GM19455 (cell line): ENCODE results near the gene FILIP1.
"Not testable (repeated sequence)": the region's sequence is repeated elsewhere in the genome, so short reads cannot be mapped to it uniquely, and the experiment has no call there.

Experiments
- ATAC-seq: cut with Tn5 transposase; IDR thresholded peaks from one replicate; pipeline ENCODE4 v1.9.1; 2021; ENCODE audit not compliant: unreplicated experiment

The FILIP1 gene

DNA sequence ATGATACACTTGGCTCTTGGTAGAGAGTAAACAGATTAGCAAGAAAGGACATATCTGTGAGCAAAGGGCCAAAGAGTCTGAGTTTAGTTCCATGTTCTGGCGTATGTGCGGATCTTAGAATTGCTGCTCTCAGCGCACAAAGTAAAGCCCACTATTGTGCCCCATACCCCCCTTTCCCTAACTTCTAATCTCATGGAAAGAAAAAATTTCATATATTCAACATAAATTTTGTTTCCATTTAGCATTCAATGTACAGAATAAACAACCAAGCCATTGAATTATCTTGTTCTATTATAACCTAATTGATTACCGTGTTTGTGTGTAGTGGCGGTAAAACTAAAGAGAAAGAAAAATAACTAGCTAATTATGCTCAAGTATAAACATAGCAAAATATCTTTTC lies 30.5 kb downstream of the FILIP1 start:
- ATAC-seq, result no peak

DNA sequence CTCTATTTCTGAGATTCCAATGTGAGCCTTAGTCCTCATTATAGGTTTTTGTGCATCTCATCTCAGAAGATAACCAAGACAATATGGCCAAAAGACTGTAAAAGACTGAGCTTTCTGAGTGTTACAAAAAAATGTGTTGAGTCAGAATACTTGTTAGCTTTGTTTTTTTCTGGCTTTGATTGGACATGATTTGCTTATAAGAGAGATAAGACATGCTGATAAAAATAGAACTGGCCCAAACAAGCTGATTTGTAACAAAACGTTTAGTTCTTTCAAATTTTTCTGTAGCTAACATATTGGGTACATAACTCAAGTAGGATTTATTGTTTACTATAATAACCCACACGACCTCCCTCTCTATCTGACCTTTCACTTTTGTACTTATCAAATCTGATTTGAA lies 32.9 kb downstream of the FILIP1 start:
- ATAC-seq, result no peak

DNA sequence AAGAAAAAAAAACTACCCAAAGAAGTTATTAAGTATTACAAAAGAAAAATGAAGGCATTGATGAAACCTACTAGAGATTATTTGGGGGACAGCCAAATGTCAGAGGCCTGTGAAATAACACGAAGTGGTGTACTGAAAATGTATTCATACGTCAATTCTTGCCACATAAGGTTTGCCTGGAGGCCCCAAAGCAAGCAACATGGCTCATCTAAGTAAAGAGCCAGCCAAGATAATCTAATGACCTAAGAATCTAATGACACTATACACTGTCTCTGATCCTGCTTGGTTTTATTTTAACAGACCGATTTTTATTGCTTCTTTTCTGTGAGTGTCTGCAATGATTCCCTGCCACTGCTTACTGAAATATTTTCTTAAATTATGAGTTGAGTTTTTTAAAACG lies 34.7 kb downstream of the FILIP1 start:
- no peak for ATAC-seq

- ATAC-seq, result no peak
These were observed 42.7 kb downstream of the FILIP1 start for GRCh38 chr6:75450903-75451302.

DNA sequence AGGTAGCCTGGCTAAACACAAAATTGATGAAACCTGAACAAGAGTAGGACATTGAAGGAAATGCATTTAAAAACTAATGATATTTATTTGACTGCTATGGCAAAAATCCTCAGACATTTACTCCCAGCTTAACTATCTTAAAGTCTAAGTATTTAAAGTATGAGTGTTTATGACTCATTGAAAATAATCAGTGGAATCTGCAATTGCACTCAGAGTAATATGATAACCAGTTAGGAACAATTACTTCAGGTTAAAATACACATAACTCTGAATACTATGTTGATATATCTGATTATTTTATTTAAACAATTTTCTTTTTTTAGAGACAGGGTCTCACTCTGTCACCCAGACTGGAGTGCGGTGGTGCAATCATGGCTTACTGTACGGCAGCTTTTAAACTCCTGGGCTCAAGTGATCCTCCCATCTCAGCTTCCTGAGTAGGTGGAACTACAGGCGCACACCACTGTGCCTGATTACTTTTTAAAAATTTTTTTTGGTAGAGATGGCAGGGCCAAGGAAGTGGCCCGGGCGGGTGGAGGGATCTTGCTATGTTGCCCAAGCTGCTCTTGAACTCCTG lies 43.9 kb downstream of the FILIP1 start:
- ATAC-seq, result no peak

GRCh38 chr6:75446241-75446880 lies 47.2 kb downstream of the FILIP1 start:
- no peak for ATAC-seq

DNA sequence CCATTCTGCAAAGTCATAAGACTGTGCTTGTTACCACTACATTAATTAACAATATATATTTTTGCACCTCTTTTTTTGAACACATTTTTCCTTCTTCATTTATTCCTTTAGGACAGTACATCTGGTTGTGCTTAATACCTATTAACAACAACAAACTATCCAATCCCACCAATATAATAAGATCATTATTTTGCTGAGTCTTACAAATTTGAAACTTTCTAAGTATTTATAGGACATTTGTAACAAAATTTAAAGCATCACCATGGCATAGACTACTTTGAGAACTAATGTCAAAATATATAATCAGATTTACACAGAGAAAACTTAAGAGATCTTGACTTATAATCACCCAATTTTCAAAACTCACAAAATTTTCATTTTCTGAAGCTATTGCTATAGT lies 47.9 kb downstream of the FILIP1 start:
- no peak for ATAC-seq

DNA sequence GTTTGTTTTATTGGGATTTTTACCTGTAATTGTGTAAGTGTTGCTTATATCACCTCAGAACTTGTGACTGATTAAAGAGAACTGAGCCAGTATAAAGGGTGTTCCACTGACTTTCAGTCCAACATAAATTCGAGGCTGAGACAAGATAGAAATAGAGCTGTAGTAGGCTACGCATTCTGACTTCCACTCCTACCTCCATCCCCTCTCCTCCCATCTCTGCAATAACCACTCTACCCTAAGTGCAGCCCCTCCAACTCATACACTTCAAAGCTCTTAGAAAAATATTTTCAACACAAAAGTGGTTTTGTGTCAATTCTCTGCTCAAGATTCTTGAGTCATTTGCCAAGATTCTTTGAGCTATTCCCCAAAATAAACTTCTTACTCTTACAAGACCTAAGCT lies 48.7 kb downstream of the FILIP1 start:
- no peak for ATAC-seq

DNA sequence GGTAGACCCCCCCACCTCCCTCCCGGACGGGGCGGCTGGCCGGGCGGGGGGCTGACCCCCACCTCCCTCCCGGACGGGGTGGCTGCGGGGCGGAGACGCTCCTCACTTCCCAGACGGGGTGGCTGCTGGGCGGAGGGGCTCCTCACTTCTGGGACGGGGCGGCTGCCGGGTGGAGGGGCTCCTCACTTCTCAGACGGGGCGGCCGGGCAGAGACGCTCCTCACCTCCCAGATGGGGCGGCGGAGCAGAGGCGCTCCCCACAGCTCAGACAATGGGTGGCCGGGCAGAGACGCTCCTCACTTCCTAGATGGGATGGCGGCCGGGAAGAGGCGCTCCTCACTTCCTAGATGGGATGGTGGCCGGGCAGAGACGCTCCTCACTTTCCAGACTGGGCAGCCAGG lies 51.7 kb downstream of the FILIP1 start:
- not testable (repeated sequence) for ATAC-seq

DNA sequence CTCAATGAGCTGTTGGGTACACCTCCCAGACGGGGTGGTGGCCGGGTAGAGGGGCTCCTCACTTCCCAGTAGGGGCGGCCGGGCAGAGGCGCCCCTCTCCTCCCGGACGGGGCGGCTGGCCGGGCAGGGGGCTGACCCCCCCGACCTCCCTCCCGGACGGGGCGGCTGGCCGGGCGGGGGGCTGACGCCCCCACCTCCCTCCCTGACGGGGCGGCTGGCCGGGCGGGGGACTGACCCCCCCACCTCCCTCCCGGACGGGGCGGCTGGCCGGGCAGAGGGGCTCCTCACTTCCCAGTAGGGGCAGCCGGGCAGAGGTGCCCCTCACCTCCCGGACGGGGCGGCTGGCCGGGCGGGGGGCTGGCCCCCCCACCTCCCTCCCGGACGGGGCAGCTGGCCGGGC lies 52.1 kb downstream of the FILIP1 start:
- not testable (repeated sequence) for ATAC-seq

GRCh38 chr6:75438442-75439116 lies 55.0 kb downstream of the FILIP1 start:
- no peak for ATAC-seq

DNA sequence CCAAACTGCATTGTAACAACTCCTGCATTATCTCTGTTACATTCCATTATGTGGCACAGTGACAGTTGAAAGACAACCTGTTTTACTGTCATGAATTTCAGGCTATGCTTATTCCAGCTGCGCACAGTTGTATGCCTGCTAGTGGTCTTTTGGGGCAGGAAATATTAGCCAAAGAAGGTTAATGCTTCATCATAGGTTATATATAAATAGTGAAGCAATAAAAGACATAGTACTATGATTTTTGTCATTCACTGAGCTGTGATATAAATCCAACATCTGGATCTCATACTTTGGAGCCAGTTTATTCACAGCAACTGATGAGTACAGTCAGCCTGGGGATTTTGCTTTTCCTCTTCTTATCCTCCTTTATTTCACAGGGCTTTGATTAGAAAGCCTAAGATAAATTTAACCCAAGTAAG lies 55.6 kb downstream of the FILIP1 start:
- ATAC-seq, result no peak

DNA sequence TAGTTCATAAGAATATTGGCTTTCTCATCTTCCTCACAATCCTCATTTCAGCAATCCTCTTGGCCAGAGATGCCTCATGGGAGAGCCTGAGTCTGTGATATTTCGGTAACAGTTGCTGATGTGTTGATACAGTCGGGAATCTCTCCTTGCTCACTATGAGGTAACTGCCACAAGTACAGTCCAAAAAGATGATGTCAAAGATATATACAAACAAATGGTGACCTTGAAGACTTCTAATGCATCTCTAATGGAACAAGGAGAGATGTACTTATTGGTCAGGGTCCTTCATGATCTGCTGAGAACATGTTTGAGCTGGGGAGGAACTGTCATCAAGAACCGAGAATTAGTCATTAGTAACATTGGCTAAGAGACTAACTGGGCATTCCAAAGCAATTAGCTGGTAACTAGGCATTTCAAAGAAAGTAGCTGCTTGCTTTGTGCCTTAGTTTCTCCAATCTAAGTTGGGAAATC lies 56.1 kb downstream of the FILIP1 start:
- ATAC-seq, result no peak

DNA sequence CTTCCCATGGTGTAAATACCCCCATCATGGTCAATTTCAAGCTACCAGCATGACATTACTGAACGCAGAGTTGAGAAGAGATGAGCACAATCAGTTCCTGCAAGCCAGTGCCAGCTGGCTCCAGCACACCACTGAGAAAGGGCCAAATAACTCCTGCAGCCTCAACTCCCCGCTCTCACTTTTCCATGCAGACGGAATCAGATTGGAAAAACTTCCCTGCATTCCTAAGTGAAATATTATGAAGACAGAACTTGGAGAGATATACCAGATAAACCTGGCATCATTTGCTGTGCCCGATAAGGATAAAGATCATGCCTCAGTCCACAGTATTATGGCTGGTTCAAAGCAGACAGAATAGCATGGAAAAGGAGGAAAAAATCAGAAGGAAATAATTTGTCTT lies 56.7 kb downstream of the FILIP1 start:
- ATAC-seq, result no peak

GRCh38 chr6:75432809-75433208 lies 60.8 kb downstream of the FILIP1 start:
- ATAC-seq, result not testable (repeated sequence)

- no peak for ATAC-seq
These were observed 62.2 kb downstream of the FILIP1 start for GRCh38 chr6:75431379-75431778.

- ATAC-seq, result no peak
These were observed 62.8 kb downstream of the FILIP1 start for GRCh38 chr6:75430631-75431325.

GRCh38 chr6:75429061-75429703 lies 64.4 kb downstream of the FILIP1 start:
- ATAC-seq, result no peak

DNA sequence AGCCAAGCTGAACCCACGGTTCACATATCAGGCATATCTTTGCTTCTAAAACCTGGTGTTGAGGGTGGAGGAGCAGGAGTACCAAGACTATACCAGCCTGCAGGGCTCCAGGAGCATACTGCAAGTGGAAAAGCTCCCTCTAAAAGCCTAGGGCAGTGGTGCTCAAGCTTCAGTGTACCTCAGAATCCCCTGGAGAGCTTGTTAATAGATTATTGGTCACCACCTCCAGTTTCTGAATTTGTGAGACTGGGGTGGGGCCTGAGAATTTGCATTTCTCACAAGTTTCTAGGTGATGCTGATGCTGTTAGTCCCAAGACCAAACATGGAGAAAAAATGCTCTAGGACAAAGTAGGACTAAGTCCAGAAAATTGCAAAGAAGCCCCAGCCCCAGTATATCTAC lies 65.4 kb downstream of the FILIP1 start:
- no peak for ATAC-seq

GRCh38 chr6:75427329-75427728 lies 66.3 kb downstream of the FILIP1 start:
- ATAC-seq, result no peak
